ENCODE measurements around the gene KCNA1. TPM values are rescaled to one million over a fixed set of nuclear protein-coding genes. Genes with fewer than 3 reads are reported as not detected.

KCNA1 gene
- total RNA-seq, 1 experiment from 2014 or later: not detected

GRCh38 chr12:4961311-4961710 lies 51.6 kb downstream of the KCNA1 start:
- Histone ChIP-seq H3K4me3 (replicated peaks in 1 of 2; ENCODE audit: low read depth in 1 of 2, low read length in 2 of 2) (no peak overlapping the region), H3K27ac (ENCODE audit: low read depth, low read length) (no peak overlapping the region), H3K4me1 (ENCODE audit: control insufficient read depth in 1 of 2, insufficient read depth in 2 of 2, low read length in 2 of 2) (no peaks in the 10 kb centered on the region), H3K4me2 (ENCODE audit: low read length) (no peak overlapping the region), H3K9me2 (ENCODE audit: insufficient read depth) (no peaks in the 10 kb centered on the region), H3K9ac (ENCODE audit: low read length) (no peak overlapping the region), H3K9me3 (ENCODE audit: control insufficient read depth in 1 of 2, insufficient read depth in 1 of 2, low read depth in 1 of 2, low read length in 2 of 2) (no peaks in the 10 kb centered on the region), H3K36me3 (ENCODE audit: control insufficient read depth in 1 of 2, insufficient read depth in 2 of 2, low read length in 2 of 2) (no peaks in the 10 kb centered on the region), H3K27me3 (ENCODE audit: insufficient read depth, low read length) (peaks cover 97% of the 10 kb centered on the region), H3K79me2 (ENCODE audit: insufficient read depth, low read length) (no peaks in the 10 kb centered on the region), H4K20me1 (ENCODE audit: insufficient read depth) (no peaks in the 10 kb centered on the region), H2AFZ (ENCODE audit: low read depth, low read length, poor library complexity, severe bottlenecking) (no peak overlapping the region)
- ATAC-seq (no peak), DNase-seq (ENCODE audit: low read depth, low spot score) (no peak)
- ChIA-PET CTCF (interaction anchor here (1.5 kb wide), 1 partner anchor 36 kb away, joined by 3 read pairs; no protein-coding TSS in a partner anchor), POLR2A (no interaction called here), RAD21 (ENCODE audit: low non-redundant PET in 1 of 2, low total read pairs in 2 of 2, uncharacterized antibody in 2 of 2, unreplicated experiment in 2 of 2) (no interaction called here)
- BruUV-seq (replicated peaks): no TSS peak
- TF ChIP-seq SRF (IDR thresholded peaks at IDR 0.05; ENCODE audit: low read depth): no peak
- TF ChIP-seq YY1 (IDR thresholded peaks at IDR 0.05; ENCODE audit: extremely low read depth, insufficient replicate concordance, low read depth, low read length): no peak
- TF ChIP-seq POLR2A (IDR thresholded peaks at IDR 0.05; ENCODE audit: borderline replicate concordance, extremely low read depth, insufficient read depth, insufficient read length): no peak
- TF ChIP-seq EZH2phosphoT487 (IDR thresholded peaks at IDR 0.05; ENCODE audit: borderline replicate concordance): no peak
- no peak for TF ChIP-seq CBX3 (IDR thresholded peaks at IDR 0.05; ENCODE audit: low read depth)
- intact Hi-C loops (cut with micrococcal nuclease): no loop called here

GRCh38 chr12:4962539-4963486 lies 53.1 kb downstream of the KCNA1 start:
- Histone ChIP-seq H3K9ac (ENCODE audit: low read length) (no peak overlapping the region), H3K4me1 (ENCODE audit: control insufficient read depth in 1 of 2, insufficient read depth in 2 of 2, low read length in 2 of 2) (no peaks in the 10 kb centered on the region), H3K4me3 (replicated peaks in 1 of 2; ENCODE audit: low read depth in 1 of 2, low read length in 2 of 2) (no peak overlapping the region), H3K27me3 (ENCODE audit: insufficient read depth, low read length) (peaks cover 99% of the 10 kb centered on the region), H3K79me2 (ENCODE audit: insufficient read depth, low read length) (no peaks in the 10 kb centered on the region), H3K9me2 (ENCODE audit: insufficient read depth) (no peaks in the 10 kb centered on the region), H3K9me3 (ENCODE audit: control insufficient read depth in 1 of 2, insufficient read depth in 1 of 2, low read depth in 1 of 2, low read length in 2 of 2) (no peaks in the 10 kb centered on the region), H2AFZ (ENCODE audit: low read depth, low read length, poor library complexity, severe bottlenecking) (no peak overlapping the region), H3K4me2 (ENCODE audit: low read length) (no peak overlapping the region), H3K27ac (ENCODE audit: low read depth, low read length) (no peak overlapping the region), H3K36me3 (ENCODE audit: control insufficient read depth in 1 of 2, insufficient read depth in 2 of 2, low read length in 2 of 2) (no peaks in the 10 kb centered on the region), H4K20me1 (ENCODE audit: insufficient read depth) (no peaks in the 10 kb centered on the region)
- BruUV-seq (replicated peaks): no TSS peak
- ATAC-seq (no peak), DNase-seq (ENCODE audit: low read depth, low spot score) (no peak)
- POLR2A ChIA-PET: no interaction called here
- CTCF ChIA-PET: interaction anchor here (1.5 kb wide), 1 partner anchor 37 kb away, joined by 3 read pairs; no protein-coding TSS in a partner anchor
- intact Hi-C loops (cut with micrococcal nuclease): no loop called here
- no peak for TF ChIP-seq SP1 (IDR thresholded peaks at IDR 0.05; ENCODE audit: low read depth)
- TF ChIP-seq POLR2AphosphoS5 (IDR thresholded peaks at IDR 0.05; ENCODE audit: low read depth, low read length): no peak
- no peak for TF ChIP-seq TCF7L2 (IDR thresholded peaks at IDR 0.05; ENCODE audit: borderline replicate concordance, extremely low read depth, insufficient read depth, insufficient read length)
- TF ChIP-seq CTCF (IDR thresholded peaks at IDR 0.05 in 2 of 3, conservative IDR thresholded peaks at IDR 0.05 in 1 of 3; ENCODE audit: borderline replicate concordance in 1 of 3, insufficient read depth in 1 of 3, low read depth in 2 of 3, low read length in 2 of 3): no peak
- no peak for TF ChIP-seq ZBTB33 (IDR thresholded peaks at IDR 0.05; ENCODE audit: extremely low read depth, insufficient replicate concordance, low read length)
- TF ChIP-seq ELF1 (IDR thresholded peaks at IDR 0.05; ENCODE audit: borderline replicate concordance, low read depth): no peak
- RAD21 ChIA-PET (ENCODE audit: low non-redundant PET in 1 of 2, low total read pairs in 2 of 2, uncharacterized antibody in 2 of 2, unreplicated experiment in 2 of 2): no interaction called here
